GM19467 (cell line): ENCODE data around the gene CELF4.

Source experiments
- ATAC-seq: cut with Tn5 transposase; IDR thresholded peaks from one replicate; pipeline ENCODE4 v1.9.1; 2021; ENCODE audit warnings: mild to moderate bottlenecking, moderate library complexity; ENCODE audit not compliant: unreplicated experiment

CELF4 gene

GRCh38 chr18:37574113-37574512, 8.5 kb upstream of the CELF4 start:
- ATAC-seq: no peak

- ATAC-seq: no peak
These were observed 7.1 kb upstream of the CELF4 start for GRCh38 chr18:37572736-37573135.

GRCh38 chr18:37571266-37571665, 5.7 kb upstream of the CELF4 start:
- no peak for ATAC-seq

GRCh38 chr18:37570336-37570930, 4.8 kb upstream of the CELF4 start:
- ATAC-seq: no peak

- ATAC-seq: no peak
These were observed 3.1 kb upstream of the CELF4 start for GRCh38 chr18:37568671-37569070.

- no peak for ATAC-seq
These were observed 2.4 kb upstream of the CELF4 start for GRCh38 chr18:37567994-37568359.

- ATAC-seq: no peak
These were observed 1.7 kb upstream of the CELF4 start for GRCh38 chr18:37567061-37567993.

- ATAC-seq: no peak
These were observed 972 bp upstream of the CELF4 start for GRCh38 chr18:37566479-37567060.

GRCh38 chr18:37565977-37566478, 430 bp upstream of the CELF4 start:
- ATAC-seq: no peak

- no peak for ATAC-seq
These were observed 892 bp downstream of the CELF4 start for GRCh38 chr18:37564711-37565100.

GRCh38 chr18:37563931-37564392, 1.6 kb downstream of the CELF4 start:
- no peak for ATAC-seq

- no peak for ATAC-seq
These were observed 3.6 kb downstream of the CELF4 start for GRCh38 chr18:37561986-37562385.

GRCh38 chr18:37560003-37560402, 5.6 kb downstream of the CELF4 start:
- no peak for ATAC-seq

GRCh38 chr18:37559194-37559593, 6.4 kb downstream of the CELF4 start:
- no peak for ATAC-seq

- ATAC-seq: no peak
These were observed 11.2 kb downstream of the CELF4 start for GRCh38 chr18:37554399-37554787.

GRCh38 chr18:37553633-37554398, 11.8 kb downstream of the CELF4 start:
- ATAC-seq: no peak

- no peak for ATAC-seq
These were observed 13.3 kb downstream of the CELF4 start for GRCh38 chr18:37552286-37552685.

- ATAC-seq: no peak
These were observed 13.8 kb downstream of the CELF4 start for GRCh38 chr18:37551846-37552245.

- no peak for ATAC-seq
These were observed 14.3 kb downstream of the CELF4 start for GRCh38 chr18:37551249-37551648.

GRCh38 chr18:37550118-37550875, 15.3 kb downstream of the CELF4 start:
- ATAC-seq: no peak
